NCI-H2196 treated with DMSO at 0.1 percent for 48 hours (cell line): ENCODE results near the gene COG7.
"Not testable (repeated sequence)": the region's sequence is repeated elsewhere in the genome, so short reads cannot be mapped to it uniquely, and the experiment has no call there.

ENCODE experiments used
- DNase-seq: peaks from one replicate; lab custom pipeline; 2025; ENCODE audit not compliant: unreplicated experiment; lab: John Stamatoyannopoulos, UW

Gene COG7

GRCh38 chr16:23414731-23415130 lies 38.3 kb downstream of the COG7 start:
- no peak for DNase-seq

DNA sequence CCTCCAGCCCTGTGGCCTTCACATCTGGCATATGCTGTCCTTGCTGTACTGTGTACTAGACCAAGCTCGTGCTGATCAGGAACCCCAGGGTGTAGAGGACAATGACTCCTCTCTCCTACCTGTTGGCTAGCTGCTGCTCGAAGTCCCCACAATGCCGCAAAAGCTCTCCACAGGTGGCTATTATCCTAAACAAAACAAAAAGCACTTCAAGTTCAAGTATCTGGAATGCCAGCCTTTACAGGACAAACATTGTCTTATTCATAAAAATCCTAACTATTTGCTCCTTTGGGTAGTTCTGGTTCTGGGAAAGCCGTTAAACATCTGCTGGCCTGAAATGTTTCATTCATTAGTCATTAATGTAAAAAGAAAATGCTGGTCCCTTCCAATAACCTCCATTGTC lies 42.8 kb downstream of the COG7 start:
- DNase-seq = no peak

DNA sequence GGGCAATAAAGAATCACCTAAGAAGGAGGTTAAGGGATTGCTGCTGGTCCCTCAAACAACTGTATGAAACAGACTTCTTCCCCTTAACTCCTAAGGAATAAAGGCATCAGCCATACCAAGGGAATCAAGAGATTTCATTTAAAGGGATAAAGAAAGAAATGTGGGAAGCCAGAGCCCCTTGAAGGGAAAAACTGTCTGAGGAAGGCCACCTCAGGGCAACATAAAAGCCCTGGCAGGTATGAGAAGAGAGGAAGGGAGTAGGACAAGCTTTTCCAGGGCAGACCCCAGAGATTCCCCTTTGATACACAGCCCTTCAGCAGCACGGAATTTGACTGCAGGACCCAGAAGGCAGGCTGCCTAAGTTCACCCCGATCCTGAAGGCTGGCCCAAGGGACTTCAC lies 43.5 kb downstream of the COG7 start:
- no peak for DNase-seq

DNA sequence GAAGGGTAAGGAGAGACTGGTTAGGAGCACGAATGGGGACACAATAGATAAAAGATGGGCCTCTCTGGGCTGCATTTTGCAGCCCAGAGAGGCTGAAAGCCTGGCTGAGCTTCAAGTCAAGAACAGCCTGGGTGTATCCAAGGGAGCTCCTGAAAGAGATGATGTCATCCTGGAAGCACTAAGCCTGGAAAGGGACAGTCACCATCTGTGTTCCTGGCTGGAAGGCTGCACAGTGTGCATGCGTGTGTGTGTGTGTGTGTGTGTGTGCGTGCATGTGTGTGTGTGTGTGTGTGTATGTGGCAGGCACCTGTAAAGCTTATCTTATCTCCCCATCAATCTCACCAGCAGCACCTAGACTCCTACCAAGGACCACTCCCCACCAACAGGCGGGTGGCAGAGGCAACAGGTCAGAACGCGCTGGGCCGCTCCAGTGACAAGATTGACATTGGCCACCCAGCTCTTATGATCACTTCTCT lies 44.1 kb downstream of the COG7 start:
- DNase-seq = peak; percentile 45

- DNase-seq = no peak
Observed at GRCh38 chr16:23408242-23408822, 44.7 kb downstream of the COG7 start.

DNA sequence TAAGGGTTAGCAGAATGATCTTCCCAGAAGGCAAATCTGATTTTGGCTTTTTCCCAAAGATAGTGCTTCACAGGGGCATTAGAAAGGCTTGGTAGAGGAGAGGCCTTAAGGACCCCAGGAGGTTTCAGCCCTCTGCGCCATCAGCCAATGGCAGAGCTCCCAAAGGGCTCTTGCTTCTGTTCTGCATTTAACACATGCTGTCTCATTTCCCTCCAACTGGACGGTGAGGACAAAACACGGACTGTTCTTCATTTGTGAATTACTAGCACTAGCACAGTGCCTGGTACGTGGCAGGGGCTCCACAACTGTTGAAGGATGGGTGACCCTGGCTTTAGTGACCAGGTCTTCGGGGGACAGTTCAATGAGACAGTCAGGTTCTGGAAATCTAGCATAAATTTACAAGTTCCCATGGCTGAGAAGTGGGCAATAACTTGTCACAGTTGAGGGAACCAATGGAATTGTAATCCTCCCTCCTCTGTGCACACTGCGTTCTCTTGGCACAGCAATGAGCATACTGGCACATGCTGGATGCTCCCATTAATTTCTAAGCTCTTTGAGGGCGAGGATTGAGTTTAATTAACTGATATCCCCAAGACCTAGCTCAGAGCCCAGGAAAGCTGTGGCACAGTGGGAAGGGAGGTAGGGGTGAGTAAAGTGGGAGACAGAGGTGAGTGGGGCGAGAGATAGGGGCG lies 45.4 kb downstream of the COG7 start:
- no peak for DNase-seq

- DNase-seq = no peak
Observed at GRCh38 chr16:23406546-23407240, 46.3 kb downstream of the COG7 start.

GRCh38 chr16:23406024-23406423 lies 47.0 kb downstream of the COG7 start:
- DNase-seq = no peak

- no peak for DNase-seq
Observed at GRCh38 chr16:23403547-23403946, 49.4 kb downstream of the COG7 start.

DNA sequence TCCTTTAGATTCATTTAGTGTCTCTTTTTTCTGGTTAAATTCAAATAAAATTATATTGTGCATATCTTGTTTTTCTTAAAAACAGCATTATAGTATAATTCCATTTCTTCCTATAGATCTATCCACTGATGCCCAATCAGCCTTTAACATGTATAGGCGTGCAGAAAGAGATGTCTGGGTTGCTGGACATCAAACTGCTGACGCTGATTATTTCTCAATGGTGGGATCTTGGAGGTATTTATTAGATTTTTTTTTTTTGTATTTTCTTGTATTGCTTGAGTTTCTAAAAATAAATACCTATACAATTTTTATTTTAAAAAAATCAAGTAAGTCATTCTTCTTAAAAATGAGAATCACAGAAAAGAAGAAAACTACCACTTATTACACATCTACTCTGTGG lies 50.9 kb downstream of the COG7 start:
- DNase-seq = no peak

DNA sequence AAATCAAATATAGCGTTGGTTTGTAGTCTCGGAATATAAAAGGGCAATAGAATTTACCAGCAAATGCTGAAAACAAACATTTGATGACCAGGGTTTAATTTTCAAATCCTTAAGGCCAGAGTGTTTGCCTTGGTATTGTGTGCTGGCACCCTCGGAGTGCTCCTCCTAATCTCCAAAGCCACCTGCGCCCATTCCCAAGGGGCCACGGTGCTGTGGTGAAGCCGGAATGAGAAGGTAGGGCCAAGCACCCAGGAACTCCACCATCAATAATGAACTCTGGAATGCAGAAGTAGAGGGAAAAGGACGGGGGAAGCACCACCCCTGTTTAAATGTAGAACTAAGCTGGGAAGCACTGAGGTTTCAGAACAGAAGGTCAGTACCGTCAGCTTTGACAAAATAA lies 51.9 kb downstream of the COG7 start:
- no peak for DNase-seq

DNA sequence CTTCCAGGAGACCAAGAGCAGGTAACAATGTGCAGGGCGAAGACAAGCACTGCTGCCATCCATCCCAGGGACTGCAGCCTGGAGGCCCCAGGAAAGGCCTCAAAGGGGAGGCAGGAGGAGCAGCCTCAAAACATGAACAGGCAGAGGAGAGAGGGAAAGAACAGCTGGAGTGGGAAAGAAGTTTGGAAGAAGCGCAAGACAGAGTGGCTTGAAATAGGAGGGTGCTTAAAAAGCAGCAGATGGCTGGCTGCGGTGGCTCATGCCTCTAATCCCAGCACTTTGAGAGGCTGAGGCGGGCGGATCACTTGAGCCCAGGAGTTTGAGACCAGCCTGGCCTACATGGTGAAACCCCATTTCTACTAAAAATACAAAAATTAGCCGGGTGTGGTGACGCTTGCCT lies 52.5 kb downstream of the COG7 start:
- DNase-seq = not testable (repeated sequence)

GRCh38 chr16:23398987-23399805 lies 53.8 kb downstream of the COG7 start:
- no peak for DNase-seq

GRCh38 chr16:23397464-23397863 lies 55.5 kb downstream of the COG7 start:
- DNase-seq = no peak

- no peak for DNase-seq
Observed at GRCh38 chr16:23395732-23396131, 57.3 kb downstream of the COG7 start.

- DNase-seq = no peak
Observed at GRCh38 chr16:23394141-23394831, 58.7 kb downstream of the COG7 start.

- no peak for DNase-seq
Observed at GRCh38 chr16:23392223-23392600, 60.8 kb downstream of the COG7 start.

GRCh38 chr16:23391381-23392222 lies 61.4 kb downstream of the COG7 start:
- DNase-seq = no peak

DNA sequence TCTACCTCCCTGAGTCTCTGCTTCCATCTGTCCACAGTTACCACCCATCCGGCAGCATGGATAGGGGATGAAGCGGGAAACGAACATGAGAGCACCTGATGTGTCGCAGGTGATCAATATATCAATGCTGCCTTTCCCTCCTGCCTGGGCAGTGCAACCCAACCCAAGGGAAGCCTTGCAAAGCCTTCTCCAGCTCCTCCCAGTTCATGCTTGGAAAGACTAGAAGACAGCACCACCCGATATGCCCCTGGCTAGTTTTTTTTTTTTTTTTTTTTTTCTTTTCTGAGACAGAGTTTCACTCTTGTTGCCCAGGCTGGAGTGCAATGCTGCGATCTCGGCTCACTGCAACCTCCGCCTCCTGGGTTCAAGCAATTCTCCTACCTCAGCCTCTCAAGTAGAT lies 63.1 kb downstream of the COG7 start:
- DNase-seq = not testable (repeated sequence)

DNA sequence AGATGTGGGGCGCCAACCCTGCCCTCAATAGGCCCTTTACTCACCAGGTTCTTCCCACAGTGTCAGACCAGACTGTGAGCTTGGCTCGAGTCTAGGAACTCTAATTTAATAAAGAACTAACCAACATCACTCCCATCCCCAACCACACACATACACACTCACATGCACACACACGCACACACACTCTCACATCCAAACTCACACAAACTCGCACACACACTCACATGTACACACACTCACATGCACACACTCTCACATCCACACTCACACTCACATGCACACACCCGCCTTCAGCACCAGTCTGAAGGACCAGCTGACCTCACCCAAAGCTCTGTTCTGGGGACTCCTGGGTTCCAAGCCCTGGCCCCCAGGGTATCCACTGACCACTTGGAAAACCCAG lies 63.8 kb downstream of the COG7 start:
- no peak for DNase-seq
